OCI-LY1 (cell line): ENCODE measurements around the gene LLGL2.

Experiments used
- CTCF ChIP-seq: fragments of 200-600 bp; sonication (generic), shearing (Covaris generic); IDR thresholded peaks from 2 replicates; pipeline ENCODE4 v1.5.1; 2017; ENCODE audit warnings: mild to moderate bottlenecking, antibody characterized with exemption, low read length, moderate library complexity, mixed read lengths
- EZH2 ChIP-seq: fragments of 200-600 bp; sonication (generic), shearing (Covaris generic); IDR thresholded peaks from 2 replicates; pipeline ENCODE4 v1.8.0; 2017; ENCODE audit warnings: borderline replicate concordance, mixed run types, mild to moderate bottlenecking, antibody characterized with exemption, low read length, moderate library complexity, mixed read lengths

- TF ChIP-seq EZH2 = no peak
- TF ChIP-seq CTCF = no peak
Observed at GRCh38 chr17:75621489-75621888, 96.0 kb downstream of the LLGL2 start.
